Measurements from ENCODE around the gene OXNAD1.

OXNAD1 gene

DNA sequence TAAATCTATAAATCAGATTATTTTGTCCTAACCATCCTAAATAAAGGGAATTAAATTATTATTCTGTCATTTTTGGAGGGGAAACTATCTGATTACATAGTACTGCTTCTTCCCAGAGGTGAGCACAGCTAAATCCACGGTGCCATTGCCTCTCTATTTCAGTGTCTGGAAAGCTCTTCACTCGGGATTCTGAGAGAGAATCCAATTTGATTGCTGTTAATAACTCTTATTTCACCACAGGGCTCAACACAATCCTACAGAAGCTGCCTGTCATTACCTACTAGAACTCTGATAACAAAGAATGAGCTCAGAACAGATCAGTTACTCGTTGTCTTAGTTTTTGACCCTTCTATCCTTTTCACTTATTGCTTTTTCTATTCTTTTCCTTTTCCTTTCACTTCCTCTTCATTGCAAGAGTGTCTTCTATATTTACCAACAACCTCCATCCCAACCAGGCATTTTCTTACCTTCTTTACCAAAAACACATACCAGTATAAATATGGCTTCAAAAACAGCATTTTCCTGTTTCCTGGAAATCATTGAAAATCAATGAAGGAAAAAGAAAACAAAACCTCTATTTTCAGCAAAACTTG is 30.4 kb downstream of the OXNAD1 start:
- peaks cover 5 to 8% of the 10 kb centered on the region in 2 donors for H3K36me3 ChIP-seq (ENCODE audit: control insufficient read depth in 1 of 2, insufficient read depth in 2 of 2, low read length in 2 of 2)
- peaks cover 0 to 18% of the 10 kb centered on the region in 2 donors for H3K4me1 ChIP-seq (ENCODE audit: control insufficient read depth in 1 of 2, insufficient read depth in 2 of 2, low read length in 2 of 2)

DNA sequence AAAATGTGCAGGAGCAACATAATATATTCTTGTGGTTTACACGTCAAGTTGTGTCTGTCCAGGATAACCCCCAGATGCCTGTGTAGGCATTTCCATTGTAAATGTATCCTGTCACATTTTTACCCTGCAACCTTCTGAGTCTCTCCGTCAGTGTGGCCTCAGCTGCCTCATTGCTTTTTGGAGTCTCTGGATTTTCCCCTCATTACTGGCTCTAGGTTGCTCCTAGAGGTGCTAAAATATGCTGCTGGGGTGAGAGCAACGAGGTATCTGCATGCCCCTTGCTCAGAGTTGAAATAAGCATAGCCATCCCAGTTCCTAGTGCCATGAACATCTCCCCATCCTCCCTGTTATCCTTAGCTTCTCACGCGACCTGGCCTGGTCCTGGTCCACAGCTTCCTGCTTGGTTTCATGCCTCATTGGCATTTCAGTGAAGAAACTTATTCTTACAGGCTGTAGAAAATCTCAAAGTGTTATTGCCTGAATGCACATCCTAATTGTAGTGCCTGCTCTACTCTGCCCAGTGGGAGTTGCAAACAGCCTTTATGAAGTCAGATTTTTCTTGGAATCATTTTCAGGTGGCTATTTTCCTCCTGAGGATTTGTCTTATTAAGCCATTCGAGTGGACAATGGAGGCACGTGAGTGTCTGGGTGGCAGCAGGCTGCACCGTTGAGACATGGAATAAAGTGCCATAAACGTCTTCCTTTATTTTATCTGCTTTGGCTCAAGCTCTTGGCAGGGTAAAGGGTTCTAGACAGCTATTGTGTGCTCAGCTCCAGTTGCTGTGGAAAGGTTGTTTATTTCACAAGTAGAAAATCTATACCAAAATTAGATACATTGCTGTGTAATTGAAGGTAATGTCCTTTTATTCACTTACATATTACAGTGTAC is 33.2 kb downstream of the OXNAD1 start:
- Histone ChIP-seq H3K27ac (ENCODE audit: low read length) (no peak overlapping the region), H3K27me3 (ENCODE audit: low read depth, low read length) (no peaks in the 10 kb centered on the region), H3K4me3 (ENCODE audit: low read depth in 1 of 2, low read length in 2 of 2) (no peak overlapping the region), H3K4me1 (ENCODE audit: control insufficient read depth in 1 of 2, insufficient read depth in 2 of 2, low read length in 2 of 2) (peaks cover 0 to 13% of the 10 kb centered on the region in 2 donors), H3K36me3 (ENCODE audit: control insufficient read depth in 1 of 2, insufficient read depth in 2 of 2, low read length in 2 of 2) (peaks cover 20 to 23% of the 10 kb centered on the region in 2 donors), H3K9me3 (ENCODE audit: control insufficient read depth in 1 of 2, low read length in 2 of 2) (no peaks in the 10 kb centered on the region)

More for the DNA sequence above, 30.4 kb downstream of the OXNAD1 start:
- no peak overlapping the region for H3K27ac ChIP-seq (ENCODE audit: low read length)
- H3K27me3 ChIP-seq (ENCODE audit: low read depth, low read length): no peaks in the 10 kb centered on the region
- H3K4me3 ChIP-seq (ENCODE audit: low read depth in 1 of 2, low read length in 2 of 2): no peak overlapping the region
- H3K9me3 ChIP-seq (ENCODE audit: control insufficient read depth in 1 of 2, low read length in 2 of 2): no peaks in the 10 kb centered on the region

DNA sequence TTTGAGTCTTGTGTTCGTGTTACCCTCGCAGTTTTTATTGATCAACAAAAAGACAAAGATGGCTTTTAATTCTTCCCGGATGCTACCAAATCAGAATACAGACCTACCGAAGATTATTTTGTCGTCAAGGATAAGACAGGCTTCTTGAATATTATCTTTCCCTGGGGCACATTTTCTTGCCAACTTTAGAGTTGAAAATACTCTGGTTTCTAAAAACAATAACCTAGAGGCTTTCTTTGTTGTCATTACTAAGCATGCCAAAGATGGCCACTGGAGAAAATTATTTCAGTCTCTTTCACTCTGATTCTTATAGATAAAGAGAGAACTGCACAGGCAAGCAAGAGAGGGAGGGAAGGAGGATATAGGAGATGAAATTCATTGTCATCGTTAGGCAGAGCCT is 33.9 kb downstream of the OXNAD1 start:
- Histone ChIP-seq H3K27me3 (ENCODE audit: low read depth, low read length) (no peaks in the 10 kb centered on the region), H3K27ac (ENCODE audit: low read length) (no peak overlapping the region), H3K4me1 (ENCODE audit: control insufficient read depth in 1 of 2, insufficient read depth in 2 of 2, low read length in 2 of 2) (peaks cover 0 to 13% of the 10 kb centered on the region in 2 donors), H3K4me3 (ENCODE audit: low read depth in 1 of 2, low read length in 2 of 2) (no peak overlapping the region), H3K36me3 (ENCODE audit: control insufficient read depth in 1 of 2, insufficient read depth in 2 of 2, low read length in 2 of 2) (peaks cover 23 to 24% of the 10 kb centered on the region in 2 donors), H3K9me3 (ENCODE audit: control insufficient read depth in 1 of 2, low read length in 2 of 2) (no peaks in the 10 kb centered on the region)

DNA sequence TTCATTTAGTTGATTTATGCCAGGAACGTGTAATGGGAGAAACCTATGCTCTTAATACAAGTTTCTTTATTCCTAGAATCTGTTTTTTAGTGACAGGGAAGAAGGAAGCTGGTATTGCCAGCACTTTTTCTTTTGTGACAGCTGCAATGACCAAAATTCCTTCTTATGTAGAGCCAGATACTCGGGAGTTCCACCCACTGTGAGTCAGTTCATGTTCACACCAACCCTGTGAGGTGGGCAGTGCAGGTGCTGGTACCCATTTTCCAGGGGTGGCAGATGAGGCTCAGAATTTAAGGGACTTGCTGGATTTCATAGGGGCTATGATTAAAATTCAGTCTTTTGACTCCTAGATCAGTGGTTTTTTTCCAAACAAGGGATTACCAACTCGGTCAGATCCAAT is 34.7 kb downstream of the OXNAD1 start:
- Histone ChIP-seq H3K4me1 (ENCODE audit: control insufficient read depth in 1 of 2, insufficient read depth in 2 of 2, low read length in 2 of 2) (peaks cover 0 to 13% of the 10 kb centered on the region in 2 donors), H3K27me3 (ENCODE audit: low read depth, low read length) (no peaks in the 10 kb centered on the region), H3K9me3 (ENCODE audit: control insufficient read depth in 1 of 2, low read length in 2 of 2) (no peaks in the 10 kb centered on the region), H3K4me3 (ENCODE audit: low read depth in 1 of 2, low read length in 2 of 2) (no peak overlapping the region), H3K36me3 (ENCODE audit: control insufficient read depth in 1 of 2, insufficient read depth in 2 of 2, low read length in 2 of 2) (peaks cover 24 to 25% of the 10 kb centered on the region in 2 donors), H3K27ac (ENCODE audit: low read length) (no peak overlapping the region)

DNA sequence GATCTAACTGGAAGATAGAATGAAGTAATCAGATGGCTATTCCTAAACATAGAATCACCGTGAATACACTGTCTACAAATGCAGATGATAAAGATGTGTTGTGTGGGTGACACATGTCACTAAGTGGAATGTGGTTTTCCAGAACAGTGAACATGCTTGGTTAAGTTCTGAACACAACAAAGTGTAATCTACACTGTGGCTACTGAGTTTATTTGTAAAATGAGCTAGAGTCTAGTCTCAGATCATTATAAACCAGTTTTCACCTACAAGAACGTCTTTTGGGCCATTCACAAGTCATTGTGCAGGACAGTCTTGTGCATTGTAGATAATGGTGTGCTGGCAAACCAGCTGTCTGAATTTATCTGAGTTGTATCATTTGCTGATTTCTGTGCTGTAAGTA is 35.3 kb downstream of the OXNAD1 start:
- Histone ChIP-seq H3K9me3 (ENCODE audit: control insufficient read depth in 1 of 2, low read length in 2 of 2) (no peaks in the 10 kb centered on the region), H3K36me3 (ENCODE audit: control insufficient read depth in 1 of 2, insufficient read depth in 2 of 2, low read length in 2 of 2) (peaks cover 24 to 28% of the 10 kb centered on the region in 2 donors), H3K27ac (ENCODE audit: low read length) (no peak overlapping the region), H3K4me3 (ENCODE audit: low read depth in 1 of 2, low read length in 2 of 2) (no peak overlapping the region), H3K27me3 (ENCODE audit: low read depth, low read length) (no peaks in the 10 kb centered on the region), H3K4me1 (ENCODE audit: control insufficient read depth in 1 of 2, insufficient read depth in 2 of 2, low read length in 2 of 2) (peaks cover 0 to 13% of the 10 kb centered on the region in 2 donors)

DNA sequence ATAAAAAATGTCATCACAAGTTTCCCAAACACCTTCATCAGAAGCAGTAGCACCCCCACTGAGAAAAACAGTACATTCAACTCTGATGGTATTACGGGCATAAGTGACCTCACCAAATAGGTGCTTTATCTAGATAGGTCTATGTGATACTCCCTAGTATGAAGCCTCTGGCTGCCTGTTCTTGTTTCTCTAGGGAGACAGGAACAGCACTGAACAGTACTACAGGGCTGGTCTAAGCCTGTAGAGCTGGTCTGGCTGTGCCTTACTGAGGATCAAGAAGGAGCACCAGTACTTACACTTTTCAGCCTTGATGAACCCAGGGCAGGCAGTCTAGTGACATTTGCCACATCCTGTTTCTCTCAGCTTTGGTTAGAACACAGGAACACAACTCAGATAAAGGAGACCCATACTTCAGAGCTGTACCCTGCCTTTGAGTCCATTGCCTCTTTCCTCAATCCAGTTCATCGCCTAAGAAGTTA is 35.9 kb downstream of the OXNAD1 start:
- Histone ChIP-seq H3K36me3 (ENCODE audit: control insufficient read depth in 1 of 2, insufficient read depth in 2 of 2, low read length in 2 of 2) (peaks cover 22% of the 10 kb centered on the region in 2 donors), H3K9me3 (ENCODE audit: control insufficient read depth in 1 of 2, low read length in 2 of 2) (no peaks in the 10 kb centered on the region), H3K4me1 (ENCODE audit: control insufficient read depth in 1 of 2, insufficient read depth in 2 of 2, low read length in 2 of 2) (peaks cover 0 to 13% of the 10 kb centered on the region in 2 donors), H3K4me3 (ENCODE audit: low read depth in 1 of 2, low read length in 2 of 2) (no peak overlapping the region), H3K27me3 (ENCODE audit: low read depth, low read length) (no peaks in the 10 kb centered on the region), H3K27ac (ENCODE audit: low read length) (no peak overlapping the region)

DNA sequence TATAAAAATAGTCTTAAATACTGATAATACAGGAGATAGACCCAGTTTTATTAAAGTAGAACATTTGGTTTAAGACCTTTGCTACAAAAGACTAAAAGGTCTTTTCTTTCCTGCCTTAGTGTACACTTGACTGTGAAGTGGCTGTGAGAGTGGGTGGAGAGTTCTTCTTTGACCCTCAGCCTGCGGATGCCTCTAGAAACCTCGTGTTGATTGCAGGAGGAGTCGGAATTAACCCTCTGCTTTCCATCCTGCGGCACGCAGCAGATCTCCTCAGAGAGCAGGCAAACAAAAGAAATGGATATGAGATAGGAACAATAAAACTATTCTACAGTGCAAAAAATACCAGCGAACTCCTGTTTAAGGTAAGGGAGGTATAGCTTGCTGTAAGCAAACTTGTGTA is 36.5 kb downstream of the OXNAD1 start:
- Histone ChIP-seq H3K27me3 (ENCODE audit: low read depth, low read length) (no peaks in the 10 kb centered on the region), H3K4me3 (ENCODE audit: low read depth in 1 of 2, low read length in 2 of 2) (no peak overlapping the region), H3K27ac (ENCODE audit: low read length) (no peak overlapping the region), H3K9me3 (ENCODE audit: control insufficient read depth in 1 of 2, low read length in 2 of 2) (no peaks in the 10 kb centered on the region), H3K4me1 (ENCODE audit: control insufficient read depth in 1 of 2, insufficient read depth in 2 of 2, low read length in 2 of 2) (peaks cover 0 to 13% of the 10 kb centered on the region in 2 donors), H3K36me3 (ENCODE audit: control insufficient read depth in 1 of 2, insufficient read depth in 2 of 2, low read length in 2 of 2) (peaks cover 19 to 21% of the 10 kb centered on the region in 2 donors)

DNA sequence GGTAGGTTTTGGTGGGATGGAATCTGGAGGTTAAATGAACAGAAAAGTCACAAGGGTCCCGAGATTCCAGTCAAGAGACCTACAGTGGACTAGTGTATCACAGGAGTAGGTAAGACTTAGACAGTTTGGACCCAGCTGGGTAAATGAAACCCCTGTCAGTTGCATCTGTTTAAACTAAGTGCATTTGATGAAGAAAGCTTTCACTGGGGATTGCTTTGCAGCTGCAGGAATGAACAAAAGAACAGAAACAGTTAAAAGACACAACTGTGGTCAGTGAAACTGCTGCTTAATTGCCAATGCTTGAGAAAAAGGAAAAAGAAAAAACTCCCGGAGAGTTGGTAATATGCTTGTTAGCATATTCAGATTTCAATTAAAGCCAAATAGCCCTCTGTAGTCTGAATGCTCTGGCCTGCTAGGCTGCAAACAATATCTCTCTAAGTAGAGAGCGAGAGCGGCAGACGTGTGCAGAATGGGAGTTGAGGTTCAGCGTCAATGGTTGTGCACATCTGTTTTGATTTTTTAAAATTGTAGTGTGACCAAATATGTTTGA is 37.1 kb downstream of the OXNAD1 start:
- H3K9me3 ChIP-seq (ENCODE audit: control insufficient read depth in 1 of 2, low read length in 2 of 2): no peaks in the 10 kb centered on the region
- no peak overlapping the region for H3K4me3 ChIP-seq (ENCODE audit: low read depth in 1 of 2, low read length in 2 of 2)
- peaks cover 0 to 13% of the 10 kb centered on the region in 2 donors for H3K4me1 ChIP-seq (ENCODE audit: control insufficient read depth in 1 of 2, insufficient read depth in 2 of 2, low read length in 2 of 2)
- peaks cover 19 to 21% of the 10 kb centered on the region in 2 donors for H3K36me3 ChIP-seq (ENCODE audit: control insufficient read depth in 1 of 2, insufficient read depth in 2 of 2, low read length in 2 of 2)
- H3K27ac ChIP-seq (ENCODE audit: low read length): no peak overlapping the region
- no peaks in the 10 kb centered on the region for H3K27me3 ChIP-seq (ENCODE audit: low read depth, low read length)

DNA sequence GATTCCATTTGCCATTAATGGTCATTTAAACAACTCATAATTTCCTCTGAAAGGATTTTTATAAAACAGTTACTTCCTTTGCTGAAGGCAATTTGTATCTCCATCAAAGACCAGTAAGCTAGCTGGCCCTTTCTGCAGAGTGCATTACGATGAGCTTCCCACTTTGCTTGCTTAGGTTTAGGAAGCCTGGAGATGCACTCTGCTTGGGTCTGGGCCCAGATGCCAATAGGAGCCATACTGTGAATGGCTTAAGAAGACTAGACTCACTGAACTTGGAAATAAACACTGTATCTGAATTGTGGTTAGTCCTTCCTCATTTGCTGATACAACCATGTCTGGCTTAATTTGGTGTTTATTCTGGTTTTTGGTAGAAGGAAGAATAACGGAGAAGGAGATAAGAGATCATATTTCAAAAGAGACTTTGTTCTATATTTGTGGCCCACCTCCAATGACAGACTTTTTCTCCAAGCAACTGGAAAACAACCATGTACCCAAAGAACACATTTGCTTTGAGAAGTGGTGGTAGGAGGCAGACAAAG is 38.1 kb downstream of the OXNAD1 start:
- H3K36me3 ChIP-seq (ENCODE audit: control insufficient read depth in 1 of 2, insufficient read depth in 2 of 2, low read length in 2 of 2): peaks cover 19 to 21% of the 10 kb centered on the region in 2 donors
- no peak overlapping the region for H3K27ac ChIP-seq (ENCODE audit: low read length)
- H3K4me1 ChIP-seq (ENCODE audit: control insufficient read depth in 1 of 2, insufficient read depth in 2 of 2, low read length in 2 of 2): peaks cover 0 to 11% of the 10 kb centered on the region in 2 donors
- no peak overlapping the region for H3K4me3 ChIP-seq (ENCODE audit: low read depth in 1 of 2, low read length in 2 of 2)
- no peaks in the 10 kb centered on the region for H3K27me3 ChIP-seq (ENCODE audit: low read depth, low read length)
- H3K9me3 ChIP-seq (ENCODE audit: control insufficient read depth in 1 of 2, low read length in 2 of 2): no peaks in the 10 kb centered on the region

DNA sequence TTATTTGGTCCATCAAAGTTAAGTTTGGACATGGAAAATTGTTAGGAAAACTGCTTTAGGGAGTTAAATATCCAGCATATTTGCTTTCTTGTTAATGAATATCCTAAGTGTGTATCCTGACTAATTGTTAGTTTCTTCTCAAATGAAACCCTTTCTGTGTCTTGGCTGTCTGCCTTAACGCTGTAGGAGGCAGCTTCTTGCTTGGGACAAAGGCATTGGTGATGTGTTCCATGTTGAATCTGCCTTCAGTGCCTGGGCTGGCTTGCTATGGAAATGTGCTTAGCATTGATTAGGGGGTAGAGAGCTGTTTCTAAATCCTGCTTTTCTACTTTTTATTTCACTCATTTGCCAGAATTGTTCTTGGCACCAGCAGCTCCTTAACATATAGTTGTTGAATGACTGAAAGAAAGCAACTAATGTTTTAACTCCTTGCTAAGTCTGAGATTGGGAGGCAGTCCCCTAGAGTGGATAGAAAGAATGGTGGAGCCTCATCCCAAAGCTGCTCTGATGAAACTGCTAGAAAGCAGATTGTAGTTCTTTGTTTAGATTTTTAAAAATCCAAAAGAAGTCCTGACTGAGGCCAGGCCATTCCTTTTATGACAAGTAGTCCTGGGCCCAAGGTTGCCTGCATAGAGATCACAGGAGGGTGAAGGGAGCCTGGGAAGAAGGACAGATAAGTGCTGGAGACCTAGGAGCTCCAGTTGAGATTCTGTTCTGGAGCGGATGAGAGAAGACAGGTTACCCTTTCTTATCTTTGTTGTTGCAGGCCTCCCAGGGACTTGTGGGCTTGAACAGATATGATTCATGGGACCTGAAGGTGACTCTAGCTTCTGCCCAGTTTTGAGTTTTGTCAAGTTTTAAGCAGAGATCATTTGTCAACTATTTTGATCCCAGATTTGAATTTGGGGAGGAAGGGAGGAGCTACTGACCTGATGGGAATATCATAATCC is 39.3 kb downstream of the OXNAD1 start:
- H3K9me3 ChIP-seq (ENCODE audit: control insufficient read depth in 1 of 2, low read length in 2 of 2): no peaks in the 10 kb centered on the region
- no peak overlapping the region for H3K27ac ChIP-seq (ENCODE audit: low read length)
- H3K27me3 ChIP-seq (ENCODE audit: low read depth, low read length): no peaks in the 10 kb centered on the region
- peaks cover 19 to 21% of the 10 kb centered on the region in 2 donors for H3K36me3 ChIP-seq (ENCODE audit: control insufficient read depth in 1 of 2, insufficient read depth in 2 of 2, low read length in 2 of 2)
- H3K4me1 ChIP-seq (ENCODE audit: control insufficient read depth in 1 of 2, insufficient read depth in 2 of 2, low read length in 2 of 2): no peaks in the 10 kb centered on the region
- H3K4me3 ChIP-seq (ENCODE audit: low read depth in 1 of 2, low read length in 2 of 2): no peak overlapping the region
